HUES6 (cell line): ENCODE results near the gene QRSL1.

Experiments used
- H3K27ac ChIP-seq: 2 replicates; pipeline ENCODE4 v1.7.0; 2013; ENCODE audit warnings: low read depth, mild to moderate bottlenecking, low read length, inconsistent platforms
- H3K27me3 ChIP-seq: 2 replicates; pipeline ENCODE4 v1.6.1; 2013; ENCODE audit warnings: low read length; ENCODE audit not compliant: control insufficient read depth, insufficient read depth
- H3K36me3 ChIP-seq: 2 replicates; pipeline ENCODE4 v1.6.1; 2013; ENCODE audit warnings: low read length; ENCODE audit not compliant: control insufficient read depth, insufficient read depth
- H3K4me1 ChIP-seq: 2 replicates; pipeline ENCODE4 v1.6.1; 2013; ENCODE audit warnings: low read length; ENCODE audit not compliant: control insufficient read depth, insufficient read depth
- H3K4me3 ChIP-seq: 2 replicates; pipeline ENCODE4 v1.5.1; 2013; ENCODE audit warnings: low read depth, low read length
- H3K9ac ChIP-seq: one replicate; pipeline ENCODE4 v1.6.1; 2013; ENCODE audit warnings: mild to moderate bottlenecking, low read length
- H3K9me3 ChIP-seq: 2 replicates; pipeline ENCODE4 v1.6.1; 2013; ENCODE audit warnings: low read depth, low read length; ENCODE audit not compliant: control insufficient read depth, insufficient read depth

QRSL1 gene

DNA sequence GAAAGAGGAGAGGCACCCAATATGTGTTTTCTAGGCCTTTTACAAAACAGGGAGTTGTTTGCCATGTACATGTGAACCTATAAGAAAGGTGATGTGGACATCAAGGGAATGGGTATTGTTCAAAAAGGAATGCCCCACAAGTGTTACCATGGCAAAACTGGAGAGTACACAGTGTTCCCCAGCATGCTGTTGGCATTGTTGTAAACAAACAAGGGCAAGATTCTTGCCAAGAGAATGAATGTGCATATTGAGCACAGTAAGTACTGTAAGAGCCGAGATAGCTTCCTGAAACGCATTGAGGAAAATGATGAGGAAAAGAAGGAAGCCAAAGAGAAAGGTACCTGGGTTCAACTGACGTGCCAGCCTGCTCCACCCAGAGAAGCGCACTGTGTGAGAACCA lies 13.1 kb downstream of the QRSL1 start:
- Histone ChIP-seq H3K27ac (no peak overlapping the region), H3K27me3 (no peaks in the 10 kb centered on the region), H3K36me3 (peaks cover 41% of the 10 kb centered on the region), H3K9me3 (no peaks in the 10 kb centered on the region), H3K4me1 (peaks cover 5% of the 10 kb centered on the region), H3K4me3 (no peak overlapping the region), H3K9ac (no peak overlapping the region)

- Histone ChIP-seq H3K4me1 (peaks cover under 1% of the 10 kb centered on the region; the same call in 1 of the 2 replicates), H3K36me3 (peaks cover 41% of the 10 kb centered on the region), H3K4me3 (no peak overlapping the region), H3K9me3 (no peaks in the 10 kb centered on the region), H3K27me3 (no peaks in the 10 kb centered on the region), H3K27ac (no peak overlapping the region), H3K9ac (no peak overlapping the region)
Measured at GRCh38 chr6:106643061-106643460, 13.7 kb downstream of the QRSL1 start.

GRCh38 chr6:106648651-106649308 lies 19.4 kb downstream of the QRSL1 start:
- H3K4me3 ChIP-seq, result no peak overlapping the region
- H3K4me1 ChIP-seq, result no peaks in the 10 kb centered on the region
- no peak overlapping the region for H3K27ac ChIP-seq
- no peaks in the 10 kb centered on the region for H3K9me3 ChIP-seq
- H3K36me3 ChIP-seq, result peaks cover 68% of the 10 kb centered on the region
- H3K27me3 ChIP-seq, result no peaks in the 10 kb centered on the region
- H3K9ac ChIP-seq, result no peak overlapping the region

DNA sequence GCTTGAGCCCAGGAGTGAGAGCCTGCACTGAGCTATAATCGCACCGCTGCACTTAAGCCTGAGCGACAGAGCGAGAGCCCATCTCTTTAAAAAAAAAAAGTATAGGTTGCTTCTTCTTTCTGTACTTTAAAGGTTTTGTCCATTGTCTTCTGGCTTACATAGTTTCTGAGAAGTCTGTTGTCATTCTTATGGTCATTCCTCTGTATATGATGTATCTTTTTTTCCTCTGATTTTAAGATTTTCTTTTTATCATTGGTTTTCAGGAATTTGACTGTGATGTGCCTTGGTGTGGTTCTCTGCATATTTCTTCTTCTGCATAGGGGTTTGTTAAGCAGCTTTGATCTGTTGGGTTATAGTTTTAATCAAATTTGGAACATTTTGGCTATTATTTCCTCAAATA lies 29.1 kb downstream of the QRSL1 start:
- no peak overlapping the region for H3K9ac ChIP-seq
- no peak overlapping the region for H3K4me3 ChIP-seq
- H3K36me3 ChIP-seq, result peaks cover 62% of the 10 kb centered on the region
- 0 out of 2 replicates have a peak, but pooled peaks cover 5% of the 10 kb centered on the region for H3K9me3 ChIP-seq
- H3K27me3 ChIP-seq, result no peaks in the 10 kb centered on the region
- peaks cover 12% of the 10 kb centered on the region; the same call in 1 of the 2 replicates for H3K4me1 ChIP-seq
- H3K27ac ChIP-seq, result no peak overlapping the region

GRCh38 chr6:106659859-106660258 lies 30.5 kb downstream of the QRSL1 start:
- 0 out of 2 replicates have a peak, but pooled peaks cover 5% of the 10 kb centered on the region for H3K9me3 ChIP-seq
- H3K9ac ChIP-seq, result no peak overlapping the region
- H3K36me3 ChIP-seq, result peaks cover 60% of the 10 kb centered on the region
- H3K27ac ChIP-seq, result 0 out of 2 replicates have a peak overlapping the region, but pooled peaks have one; percentile 9
- H3K27me3 ChIP-seq, result no peaks in the 10 kb centered on the region
- H3K4me1 ChIP-seq, result peaks cover 12% of the 10 kb centered on the region; the same call in 1 of the 2 replicates
- no peak overlapping the region for H3K4me3 ChIP-seq

- no peak overlapping the region for H3K27ac ChIP-seq
- H3K36me3 ChIP-seq, result peaks cover 46% of the 10 kb centered on the region
- peaks cover 21% of the 10 kb centered on the region; the same call in 1 of the 2 replicates for H3K4me1 ChIP-seq
- H3K9me3 ChIP-seq, result 0 out of 2 replicates have a peak, but pooled peaks cover 5% of the 10 kb centered on the region
- H3K9ac ChIP-seq, result no peak overlapping the region
- no peaks in the 10 kb centered on the region for H3K27me3 ChIP-seq
- no peak overlapping the region for H3K4me3 ChIP-seq
Measured at GRCh38 chr6:106662458-106662857, 33.1 kb downstream of the QRSL1 start.

GRCh38 chr6:106666282-106667021 lies 37.1 kb downstream of the QRSL1 start:
- no peak overlapping the region for H3K27ac ChIP-seq

DNA sequence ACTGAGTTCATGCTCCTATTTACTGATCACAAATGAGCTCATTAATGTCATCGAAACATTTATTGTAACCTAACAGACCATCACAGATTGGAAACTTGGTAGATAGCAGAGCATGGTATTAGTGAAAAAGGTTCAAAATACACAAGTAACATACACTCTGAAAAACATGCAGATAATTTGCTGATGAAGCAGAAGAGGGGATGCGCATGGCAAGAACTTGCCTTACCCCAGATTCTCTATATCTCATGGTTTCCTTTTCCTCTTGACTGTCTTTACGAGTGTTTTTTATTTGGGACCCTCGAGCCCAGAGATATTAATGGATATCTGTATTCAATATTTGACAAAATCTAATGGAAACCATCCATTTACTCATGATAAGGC lies 37.6 kb downstream of the QRSL1 start:
- peaks cover 27% of the 10 kb centered on the region for H3K36me3 ChIP-seq
- H3K9me3 ChIP-seq, result no peaks in the 10 kb centered on the region
- no peak overlapping the region for H3K9ac ChIP-seq
- H3K4me1 ChIP-seq, result peaks cover 14% of the 10 kb centered on the region; the same call in 1 of the 2 replicates
- no peak overlapping the region for H3K27ac ChIP-seq
- H3K27me3 ChIP-seq, result no peaks in the 10 kb centered on the region
- no peak overlapping the region for H3K4me3 ChIP-seq

More at GRCh38 chr6:106666282-106667021, 37.1 kb downstream of the QRSL1 start:
- Histone ChIP-seq H3K4me1 (peaks cover 9% of the 10 kb centered on the region; the same call in 1 of the 2 replicates), H3K9ac (no peak overlapping the region), H3K27me3 (no peaks in the 10 kb centered on the region), H3K9me3 (no peaks in the 10 kb centered on the region), H3K36me3 (peaks cover 27% of the 10 kb centered on the region), H3K4me3 (no peak overlapping the region)

DNA sequence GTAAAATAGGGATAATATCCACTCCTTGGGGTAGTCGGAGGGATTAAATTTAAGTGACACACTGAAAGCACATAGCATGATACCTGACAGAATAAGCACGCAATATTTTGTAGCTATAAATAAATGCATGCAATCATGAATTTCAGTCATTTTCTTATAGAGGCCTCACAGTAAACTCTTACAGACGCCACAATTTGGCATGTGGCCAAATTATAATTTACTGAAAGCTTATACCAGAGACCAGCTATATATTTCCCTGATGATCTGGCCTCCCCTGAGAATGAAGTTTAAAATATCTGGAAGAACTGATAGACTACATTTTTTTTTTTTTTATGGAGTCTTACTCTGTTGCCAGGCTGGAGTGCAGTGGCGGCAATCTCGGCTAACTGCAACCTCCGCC lies 40.9 kb downstream of the QRSL1 start:
- no peak overlapping the region for H3K27ac ChIP-seq
- H3K36me3 ChIP-seq, result peaks cover 7% of the 10 kb centered on the region
- no peak overlapping the region for H3K9ac ChIP-seq
- H3K9me3 ChIP-seq, result no peaks in the 10 kb centered on the region
- H3K27me3 ChIP-seq, result no peaks in the 10 kb centered on the region
- H3K4me3 ChIP-seq, result no peak overlapping the region
- peaks cover 22% of the 10 kb centered on the region; the same call in 1 of the 2 replicates for H3K4me1 ChIP-seq

- Histone ChIP-seq H3K36me3 (no peaks in the 10 kb centered on the region), H3K27ac (no peak overlapping the region), H3K9ac (no peak overlapping the region), H3K9me3 (no peaks in the 10 kb centered on the region), H3K4me1 (peaks cover 18% of the 10 kb centered on the region; the same call in 1 of the 2 replicates), H3K4me3 (no peak overlapping the region), H3K27me3 (no peaks in the 10 kb centered on the region)
Measured at GRCh38 chr6:106671651-106672050, 42.3 kb downstream of the QRSL1 start.
